GM19025 (cell line): Measurements from ENCODE around the gene LTB.
"Not testable (repeated sequence)": the region's sequence is repeated elsewhere in the genome, so short reads cannot be mapped to it uniquely, and the experiment has no call there.

Experiments
- ATAC-seq: cut with Tn5 transposase; IDR thresholded peaks from one replicate; pipeline ENCODE4 v1.9.1; 2021; ENCODE audit warnings: mild to moderate bottlenecking, low read depth, moderate library complexity; ENCODE audit not compliant: unreplicated experiment

LTB gene

GRCh38 chr6:31556307-31556706 lies 25.9 kb downstream of the LTB start:
- ATAC-seq: no peak

DNA sequence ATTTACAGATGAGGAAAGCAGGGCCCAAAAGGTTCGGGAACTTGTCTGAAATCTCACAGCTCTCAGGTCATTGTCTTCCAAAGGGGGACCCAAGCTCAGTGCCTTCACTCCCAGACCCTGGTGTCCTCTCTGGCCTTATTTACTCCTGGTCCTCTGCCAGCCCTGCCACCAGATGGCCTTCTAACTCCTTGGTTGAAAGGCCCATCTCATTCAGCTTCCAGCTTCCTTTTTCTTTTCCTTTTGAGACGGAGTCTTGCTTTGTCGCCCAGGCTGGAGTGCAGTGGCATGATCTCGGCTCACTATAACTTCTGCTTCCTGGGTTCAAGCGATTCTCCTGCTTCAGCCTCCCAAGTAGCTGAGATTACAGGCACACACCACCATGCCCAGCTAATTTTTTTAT lies 30.9 kb downstream of the LTB start:
- ATAC-seq: not testable (repeated sequence)

DNA sequence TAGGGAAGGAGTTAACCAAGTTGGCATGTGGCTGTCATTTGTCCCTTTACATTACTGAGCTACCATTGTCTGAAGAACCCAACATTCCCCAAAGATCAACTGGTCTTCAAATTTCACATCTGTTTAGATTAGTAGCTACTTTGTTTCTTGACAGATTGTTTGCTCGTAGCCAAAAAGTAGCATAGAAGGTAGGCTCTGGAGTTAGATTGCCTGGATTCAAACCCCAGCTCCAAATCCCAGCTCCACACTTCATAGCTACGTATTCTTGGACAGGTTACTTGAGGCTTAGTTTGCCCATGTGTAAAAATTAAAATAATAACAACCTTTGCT lies 33.7 kb downstream of the LTB start:
- ATAC-seq: no peak

GRCh38 chr6:31547727-31548543 lies 34.3 kb downstream of the LTB start:
- no peak for ATAC-seq

DNA sequence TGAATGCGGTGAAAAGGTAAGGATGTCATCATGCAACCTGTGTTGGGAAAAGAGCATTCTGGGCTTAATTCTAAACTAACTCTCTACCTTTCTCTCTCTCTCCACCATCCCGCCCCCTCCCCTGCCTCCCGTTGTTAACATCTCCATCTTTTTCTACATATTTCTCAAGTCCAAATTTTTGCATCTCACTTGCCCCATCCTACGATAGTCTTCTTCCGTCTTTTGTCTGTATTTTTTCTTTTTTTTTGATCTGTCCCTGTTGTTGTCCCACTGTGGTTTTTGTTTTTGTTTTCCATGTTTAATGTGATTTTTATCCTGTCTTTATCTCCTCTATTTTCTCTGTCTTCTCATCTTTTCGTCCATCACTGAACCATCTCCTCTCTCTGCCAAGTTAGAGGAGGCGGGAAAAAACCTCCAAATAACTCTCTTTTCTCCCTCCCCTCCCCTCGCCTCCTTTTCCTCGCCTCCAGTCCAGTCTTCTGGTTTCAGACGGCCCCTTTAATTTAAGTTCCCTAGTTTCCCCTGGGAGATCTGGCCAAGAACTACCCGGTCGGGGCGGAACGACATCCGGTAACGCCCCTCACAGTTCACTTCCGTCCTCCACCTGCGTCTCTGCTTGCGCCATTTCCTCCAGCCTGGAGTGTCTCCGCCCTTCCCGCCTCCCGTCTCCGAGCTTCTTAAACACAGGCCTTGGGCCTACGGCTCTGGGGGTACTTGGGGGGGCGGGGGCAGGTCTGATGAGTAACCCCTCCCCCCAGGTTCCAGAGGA lies 35.1 kb downstream of the LTB start, which contains the start of gene NFKBIL1:
TSS of gene NFKBIL1 (plus strand) at position 651 of the 769 bp plus-strand sequence. CDS start at position 738, 87 bp downstream.
- peak; percentile 72 for ATAC-seq

DNA sequence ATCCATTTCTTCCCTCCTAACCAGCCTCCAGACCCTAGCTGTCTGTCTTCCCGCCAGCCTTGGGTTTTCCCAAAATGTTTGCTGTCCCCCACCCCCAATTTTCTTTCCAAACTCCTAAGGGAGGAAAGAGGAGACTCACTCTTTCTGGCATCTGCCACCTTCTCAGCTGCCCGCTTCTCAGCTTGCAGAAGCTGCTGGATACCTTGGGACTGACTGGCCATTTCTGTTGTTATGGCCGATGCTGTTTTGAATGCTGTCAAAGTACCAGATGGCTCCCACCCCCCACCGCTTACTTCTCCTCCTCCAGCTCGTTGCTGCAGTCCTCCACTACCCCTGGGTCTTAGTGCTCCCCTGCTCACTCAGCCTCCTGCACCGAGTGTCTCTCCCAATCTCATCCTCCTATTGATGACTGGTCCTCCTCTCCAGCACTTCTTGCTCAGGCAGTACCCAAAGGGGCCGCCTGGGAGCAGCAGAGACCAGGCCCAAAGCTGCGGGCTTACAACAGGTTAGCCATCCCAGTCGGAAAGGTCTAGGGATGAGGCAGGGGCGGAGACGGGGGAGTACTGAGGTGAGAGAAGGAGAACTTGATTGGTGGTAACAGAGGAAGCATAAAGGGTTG lies 35.8 kb downstream of the LTB start, which contains the start of gene ATP6V1G2:
TSS of gene ATP6V1G2 (minus strand) at position 270 of the 619 bp plus-strand sequence. CDS start at position 221, 49 bp downstream.
- ATAC-seq: no peak

DNA sequence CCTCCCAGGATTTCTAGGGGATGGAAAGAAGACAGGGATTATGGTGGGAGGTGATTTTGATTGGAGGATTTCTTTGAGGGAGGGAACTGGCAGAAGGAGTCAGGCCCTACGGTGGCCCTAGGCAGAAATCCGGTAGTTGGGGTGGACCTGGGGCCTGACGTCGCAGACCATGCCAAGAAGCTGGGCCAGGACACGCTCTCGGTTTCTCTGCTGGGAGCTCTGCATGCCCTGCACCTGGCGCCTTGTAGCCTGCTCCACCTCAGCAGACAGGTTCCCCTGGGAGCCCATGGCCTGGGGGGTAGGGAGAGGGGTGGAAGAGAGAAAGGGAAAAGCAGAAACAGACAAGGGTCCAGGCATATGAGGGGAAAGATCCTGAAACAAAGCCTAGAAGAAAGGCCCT lies 36.9 kb downstream of the LTB start:
- no peak for ATAC-seq

- no peak for ATAC-seq
These were observed 37.5 kb downstream of the LTB start for GRCh38 chr6:31544676-31545075.

DNA sequence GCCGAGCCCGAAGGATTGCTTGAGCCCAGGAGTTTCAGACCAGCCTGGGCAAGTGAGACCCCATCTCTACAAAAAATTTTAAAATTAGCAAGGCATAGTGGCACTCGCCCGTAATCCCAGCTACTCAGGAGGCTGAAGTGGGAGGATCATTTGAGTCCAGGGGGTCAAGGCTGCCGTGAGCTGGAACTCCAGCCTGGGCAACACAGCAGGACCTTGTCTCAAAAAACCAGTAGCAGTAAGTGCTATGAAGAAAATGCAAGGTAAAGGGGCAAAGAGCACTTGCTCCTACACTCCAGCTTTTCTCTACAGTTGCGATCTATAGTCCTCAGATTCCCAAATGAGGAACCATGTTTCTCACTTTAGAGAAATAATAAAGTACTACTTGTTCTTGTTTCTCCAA lies 38.6 kb downstream of the LTB start:
- no peak for ATAC-seq

- ATAC-seq: peak; percentile 65
These were observed 40.3 kb downstream of the LTB start, which contains the start of gene DDX39B for GRCh38 chr6:31541658-31542521. Gene DDX39B, minus strand, starts transcription at chr6:31542003. Its CDS starts 1,471 bp downstream, at chr6:31540532.

DNA sequence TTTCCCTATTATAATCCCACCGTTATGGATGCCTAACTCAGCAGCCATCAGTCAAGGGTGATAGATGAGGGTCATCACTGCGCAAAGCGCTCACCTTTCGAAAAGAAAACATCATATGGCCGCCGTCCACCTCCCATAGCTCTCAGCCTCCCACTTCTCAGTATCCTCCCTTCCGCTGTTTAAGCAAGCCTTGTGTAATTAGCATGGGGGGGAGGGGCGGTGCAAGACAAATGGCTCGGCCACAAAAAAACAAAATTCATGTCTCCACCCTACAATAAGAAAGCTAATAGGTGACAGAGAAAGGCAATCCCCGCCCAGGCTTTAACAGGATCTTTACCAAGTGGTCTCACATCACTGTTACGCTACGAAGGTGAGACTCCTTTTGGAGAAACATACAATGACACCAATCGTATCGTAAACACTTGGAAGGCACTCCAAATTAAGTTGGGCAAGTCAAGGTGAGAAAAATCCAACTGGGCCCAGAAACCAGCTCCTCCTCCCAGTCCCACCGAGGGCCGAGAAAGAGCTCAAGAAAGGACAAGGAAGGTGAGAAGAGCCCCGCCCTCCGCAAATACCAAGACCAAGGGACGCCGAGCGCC lies 41.1 kb downstream of the LTB start:
- ATAC-seq: no peak

DNA sequence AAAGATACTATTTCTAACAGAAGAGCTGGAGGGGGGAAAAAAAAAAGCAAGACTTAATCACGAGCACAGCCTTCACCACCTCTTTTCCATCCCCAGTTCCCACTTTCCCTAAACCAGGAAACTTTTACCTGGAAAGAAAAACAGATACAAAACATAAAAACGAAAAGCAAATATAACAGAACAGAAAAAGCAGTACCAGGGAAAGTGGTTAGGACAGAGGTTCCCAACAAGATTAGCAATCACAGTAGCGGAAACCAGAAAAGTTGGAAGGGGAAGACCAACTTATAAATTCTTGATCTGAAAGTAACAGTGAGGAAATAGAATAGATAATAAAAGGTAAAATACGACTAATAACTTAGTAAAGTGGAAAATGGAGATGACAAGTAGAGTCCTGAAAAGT lies 41.6 kb downstream of the LTB start:
- no peak for ATAC-seq

- ATAC-seq: no peak
These were observed 43.3 kb downstream of the LTB start for GRCh38 chr6:31538805-31539400.

DNA sequence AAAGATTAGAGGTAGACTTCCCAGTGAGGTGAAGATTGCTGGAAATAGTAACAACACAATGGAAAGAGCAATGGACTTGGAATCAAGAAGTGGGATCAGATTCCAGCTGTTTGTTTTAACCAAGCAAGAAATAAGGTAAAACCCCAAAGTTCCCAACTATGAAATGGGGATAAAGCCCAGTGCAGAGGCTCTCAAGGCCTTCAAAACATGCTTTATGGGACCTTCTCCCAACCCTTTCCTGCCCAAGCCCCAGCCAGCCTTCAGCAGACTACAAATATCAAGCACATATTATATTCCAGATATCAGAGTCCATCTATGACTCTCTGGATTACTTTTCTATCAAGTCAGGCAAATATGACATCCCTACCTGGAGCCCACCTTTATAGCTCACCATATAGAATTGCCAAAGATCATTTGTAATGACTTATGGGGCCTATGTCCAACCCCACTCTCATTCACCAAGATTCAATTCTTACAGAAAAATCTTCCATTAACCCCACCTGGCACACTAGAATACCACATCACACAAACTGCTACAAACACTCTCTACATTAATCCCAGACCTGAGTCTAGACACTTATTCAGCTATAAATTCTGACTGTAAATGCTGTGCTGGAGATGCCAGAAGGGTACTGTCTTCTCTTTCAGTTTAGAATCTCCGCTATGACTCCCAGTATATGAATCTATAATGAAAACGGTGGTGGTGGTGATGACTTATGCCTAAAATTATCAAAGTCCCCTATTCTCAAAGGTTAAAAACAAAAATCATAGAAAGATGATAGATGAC lies 46.5 kb downstream of the LTB start:
- ATAC-seq: no peak

DNA sequence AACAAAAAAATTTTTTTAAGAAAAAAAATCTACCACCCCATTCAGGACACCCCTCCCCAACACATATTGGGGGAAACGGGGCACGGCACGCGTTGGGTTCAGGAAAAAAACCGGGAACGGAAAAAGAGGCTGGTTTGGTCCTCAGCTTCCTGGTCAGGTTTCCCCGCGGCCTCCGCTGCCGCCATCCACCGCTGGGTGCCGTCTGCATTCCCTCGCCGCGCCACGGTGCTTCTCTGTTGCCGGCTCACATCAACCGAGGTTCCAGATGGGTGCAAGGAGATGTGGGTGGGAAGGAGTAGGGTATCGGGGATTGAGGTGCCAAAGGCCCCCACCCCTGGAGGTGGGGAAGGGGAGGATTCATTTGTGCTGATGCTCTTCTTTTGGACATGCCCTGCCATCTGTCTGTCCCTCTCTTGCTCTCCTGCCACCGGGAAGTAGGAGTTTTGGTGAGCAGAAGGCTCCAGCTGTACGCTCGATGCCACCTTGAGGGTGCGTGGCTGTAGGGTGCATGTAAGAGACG lies 47.6 kb downstream of the LTB start:
- no peak for ATAC-seq

- ATAC-seq: no peak
These were observed 48.2 kb downstream of the LTB start for GRCh38 chr6:31534011-31534410.

- no peak for ATAC-seq
These were observed 48.8 kb downstream of the LTB start for GRCh38 chr6:31533455-31533841.

DNA sequence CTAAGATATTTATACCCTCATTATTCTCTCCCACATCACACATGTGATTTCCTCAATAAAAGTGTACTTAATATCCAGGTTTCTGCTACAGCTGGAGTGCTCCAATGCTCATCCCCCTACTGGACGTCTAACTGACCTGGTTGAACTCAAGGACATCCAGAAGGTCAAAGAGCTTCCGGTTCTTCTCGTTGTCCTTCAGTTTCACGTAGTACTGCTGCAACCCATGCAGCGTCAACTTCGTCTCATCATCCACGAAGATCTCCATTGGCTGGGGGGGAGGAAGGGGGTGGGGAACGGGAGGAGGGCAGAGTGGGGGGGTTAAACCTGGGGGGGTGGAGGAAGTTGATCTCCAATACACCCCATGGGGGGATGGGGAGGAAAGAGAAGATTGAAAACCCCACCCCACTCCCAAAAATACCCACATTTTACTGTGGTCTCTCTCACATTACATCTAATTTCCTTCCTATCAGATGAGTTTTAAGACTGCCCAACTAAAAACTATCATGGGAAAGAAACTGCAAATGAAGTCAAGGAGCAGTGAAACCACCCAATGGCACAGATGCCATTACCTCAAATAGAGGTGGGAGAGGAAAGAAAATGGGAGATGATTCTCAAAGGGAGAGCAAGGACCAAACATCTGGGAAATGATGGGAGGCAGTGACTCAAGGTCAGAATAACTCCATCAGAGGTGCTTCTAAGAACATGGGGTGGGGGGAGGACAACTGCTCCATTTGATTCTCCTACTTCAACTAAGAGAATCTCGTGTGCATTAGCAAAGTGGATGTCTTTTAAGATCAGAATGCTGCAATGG lies 49.4 kb downstream of the LTB start:
- ATAC-seq: no peak
